Activated CD4-positive, alpha-beta T cell treated with anti-CD3 and anti-CD28 coated beads, Interleukin-10, Interleukin-2, amounts not matched to agents 100 ng/mL and 50 ng/mL, durations not matched to agents 16 hours and 8 hours (primary cell): ENCODE results near the gene TTC19.
"Not testable (repeated sequence)": the region's sequence is repeated elsewhere in the genome, so short reads cannot be mapped to it uniquely, and the experiment has no call there.

ENCODE experiments used
- DNase-seq: peaks from one replicate; pipeline ENCODE4 v3.0.0-alpha.2; 2020

The TTC19 gene

GRCh38 chr17:16036261-16036660 is 36.6 kb downstream of the TTC19 start:
- no peak for DNase-seq

- DNase-seq: no peak
Observed at GRCh38 chr17:16037636-16038035, 38.0 kb downstream of the TTC19 start.

DNA sequence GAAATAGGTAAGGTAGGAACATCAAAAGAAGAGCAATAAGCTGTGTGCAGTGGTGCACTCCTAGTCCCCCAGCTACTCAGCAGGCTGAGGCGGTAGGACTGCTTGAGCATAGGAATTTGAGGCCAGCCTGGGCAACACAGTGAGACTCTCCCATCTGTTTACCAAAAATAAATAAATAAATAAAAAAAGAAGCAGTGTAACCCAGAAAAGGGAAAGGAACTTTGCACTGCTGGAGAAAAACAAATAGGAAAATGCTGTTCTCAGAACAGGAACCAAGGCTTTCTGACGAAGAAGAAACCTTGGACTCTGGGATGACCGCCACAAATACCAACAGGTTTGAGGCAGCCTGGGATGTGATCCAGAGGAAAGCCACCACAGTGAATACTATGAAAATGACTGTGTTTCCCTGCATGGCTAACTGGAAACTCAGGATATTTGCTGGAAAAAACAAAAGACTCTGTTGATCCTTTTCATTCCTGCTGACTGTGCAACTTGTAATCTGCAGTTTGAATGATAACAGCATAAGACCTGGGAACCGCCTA is 41.2 kb downstream of the TTC19 start:
- DNase-seq: no peak

DNA sequence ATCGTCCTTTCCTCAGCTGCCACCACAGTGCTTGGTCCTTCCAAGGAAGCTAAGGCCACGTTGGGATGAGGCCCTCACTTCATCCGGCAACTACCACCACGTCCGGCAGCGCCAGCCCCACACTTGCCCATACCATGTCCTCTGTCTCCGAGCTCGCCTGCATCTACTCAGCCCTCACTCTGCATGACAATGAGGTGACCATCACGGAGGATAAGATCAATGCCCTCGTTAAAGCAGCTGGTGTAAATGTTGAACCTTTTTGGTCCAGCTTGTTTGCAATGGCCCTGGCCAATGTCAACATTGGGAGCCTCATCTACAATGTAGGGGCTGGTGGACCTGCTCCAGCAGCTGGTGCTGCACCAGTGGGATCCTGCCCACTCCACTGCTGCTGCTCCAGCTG is 44.9 kb downstream of the TTC19 start:
- DNase-seq: no peak

GRCh38 chr17:16046966-16047365 is 47.3 kb downstream of the TTC19 start:
- no peak for DNase-seq

DNA sequence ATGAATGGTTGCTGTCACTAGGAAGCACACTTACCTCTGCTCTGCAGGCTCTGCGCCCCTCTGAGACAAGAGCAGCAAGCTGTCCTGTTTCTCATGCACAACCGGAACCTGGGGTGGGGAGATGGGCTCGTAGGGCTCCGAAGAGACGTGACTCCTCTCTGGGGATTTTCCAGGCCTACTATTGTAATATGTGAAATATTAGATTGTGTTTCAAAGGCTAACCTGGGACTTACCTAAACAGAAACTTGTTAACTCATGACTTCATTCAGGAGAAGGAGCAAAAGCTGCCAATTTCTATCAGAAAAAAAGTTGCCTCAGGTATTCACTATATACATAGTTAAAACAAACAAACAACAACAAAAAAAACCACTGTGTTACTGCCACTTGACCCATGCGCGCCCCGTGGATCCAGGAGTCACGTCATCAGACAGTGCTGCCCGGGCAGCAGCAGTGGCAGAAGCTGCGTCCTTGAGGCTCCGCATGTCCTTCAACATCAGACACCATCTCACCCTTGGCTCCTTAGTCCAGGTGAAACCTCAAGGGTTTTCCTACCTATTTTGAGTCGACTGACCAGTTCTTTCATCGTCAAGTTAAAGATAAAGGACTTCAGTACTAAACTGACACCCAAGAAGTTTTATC is 49.3 kb downstream of the TTC19 start:
- DNase-seq: no peak

- DNase-seq: no peak
Observed at GRCh38 chr17:16050844-16051243, 51.2 kb downstream of the TTC19 start.

- DNase-seq: no peak
Observed at GRCh38 chr17:16052486-16052885, 52.9 kb downstream of the TTC19 start.

GRCh38 chr17:16055139-16055538 is 55.5 kb downstream of the TTC19 start:
- DNase-seq: not testable (repeated sequence)

DNA sequence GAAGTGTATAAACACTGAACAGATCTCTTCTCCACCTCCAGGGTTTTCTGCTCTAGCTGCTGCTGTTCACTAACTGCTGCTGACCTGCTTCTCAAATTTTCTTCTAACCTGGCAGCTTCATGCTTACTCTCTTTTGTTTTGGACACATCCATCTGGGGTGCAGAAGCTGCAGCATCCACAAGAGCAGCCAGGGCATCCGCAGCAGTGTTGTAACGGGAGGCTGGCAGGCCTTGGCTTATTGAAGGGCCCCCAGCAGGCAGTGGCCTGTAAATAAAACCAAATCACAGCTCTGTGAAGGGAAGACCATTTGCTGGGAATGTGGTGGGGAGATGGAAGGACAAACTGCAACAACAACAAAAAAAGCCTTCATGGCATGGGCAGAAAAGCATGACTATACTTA is 62.0 kb downstream of the TTC19 start:
- no peak for DNase-seq

GRCh38 chr17:16066125-16066524 is 66.5 kb downstream of the TTC19 start:
- no peak for DNase-seq

DNA sequence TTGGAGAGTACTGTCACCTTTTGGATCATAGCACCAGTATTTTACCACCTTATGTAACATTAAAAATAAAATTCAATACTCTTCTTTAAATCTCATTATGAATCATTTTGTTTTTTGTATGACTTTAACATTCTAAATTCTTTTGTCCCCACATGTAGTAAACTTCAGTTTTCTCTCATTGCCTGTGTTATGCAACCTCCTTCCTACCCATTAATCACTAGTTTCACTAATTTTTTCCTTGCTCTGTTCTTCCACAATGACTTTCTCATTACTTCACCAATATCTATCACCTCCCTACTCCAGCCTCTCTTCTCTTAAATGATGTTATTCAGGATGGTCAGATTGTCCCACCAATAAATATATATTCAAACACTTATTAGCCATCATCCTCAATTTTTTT is 68.7 kb downstream of the TTC19 start:
- DNase-seq: peak; percentile 28

DNA sequence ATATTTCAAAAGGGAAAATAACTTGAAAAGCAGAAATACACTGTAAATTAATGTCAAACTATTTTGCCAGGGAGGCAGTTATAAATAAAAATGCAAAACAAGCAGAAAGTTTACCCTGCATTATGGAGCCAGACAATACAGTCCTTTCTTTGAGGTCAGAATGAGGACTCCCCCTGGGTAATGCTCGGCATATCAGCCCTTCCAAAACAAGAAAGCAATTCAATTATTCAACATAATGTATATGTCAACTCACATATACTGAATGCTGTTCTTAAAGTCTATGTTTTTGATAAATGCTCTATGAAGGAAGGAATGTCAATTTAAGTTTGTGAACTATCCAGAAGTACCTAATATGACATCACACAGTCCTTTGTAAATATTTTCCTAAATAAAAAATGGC is 72.4 kb downstream of the TTC19 start:
- no peak for DNase-seq

DNA sequence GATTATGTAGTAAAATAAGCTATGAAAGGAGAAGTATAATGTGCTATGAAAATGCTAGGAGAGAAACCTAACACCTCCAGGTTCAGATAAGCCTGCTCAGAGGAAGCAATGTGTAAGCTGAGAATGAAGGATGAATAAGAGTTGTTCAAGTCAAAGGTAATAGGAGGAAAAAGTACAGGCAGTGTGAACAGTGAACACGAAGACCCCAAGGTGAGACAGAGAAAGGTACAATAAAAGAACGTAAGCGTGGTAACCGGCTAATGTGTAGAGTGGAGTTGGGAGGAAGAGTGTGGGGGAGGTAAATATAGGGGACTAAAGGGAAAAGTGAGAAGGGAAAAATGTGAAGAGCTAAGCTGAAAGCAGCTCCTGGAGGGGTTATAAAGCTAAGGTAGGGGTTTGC is 74.2 kb downstream of the TTC19 start:
- no peak for DNase-seq

- DNase-seq: no peak
Observed at GRCh38 chr17:16074423-16074822, 74.8 kb downstream of the TTC19 start.

GRCh38 chr17:16075949-16076348 is 76.3 kb downstream of the TTC19 start:
- DNase-seq: no peak
